Trophoblast cell (in vitro differentiated cells and primary cell): ENCODE data around the gene ZNF660.
"Not testable (repeated sequence)": the region's sequence is repeated elsewhere in the genome, so short reads cannot be mapped to it uniquely, and the experiment has no call there.

Experiments used
- DNase-seq, 2 donors: peaks; one replicate each; pipeline ENCODE4 v3.0.0-alpha.2; 2016
- H2AFZ ChIP-seq: 2 replicates; pipeline ENCODE4 v1.6.1; 2013; ENCODE audit warnings: low read length, moderate library complexity, mild to moderate bottlenecking; ENCODE audit not compliant: insufficient read depth, poor library complexity
- H2AK5ac ChIP-seq: 2 replicates; pipeline ENCODE4 v1.6.1; 2013; ENCODE audit warnings: mild to moderate bottlenecking, low read length
- H2BK120ac ChIP-seq: 2 replicates; pipeline ENCODE4 v1.6.1; 2013; ENCODE audit warnings: low read length, mild to moderate bottlenecking, moderate library complexity; ENCODE audit not compliant: insufficient read depth, poor library complexity
- H2BK12ac ChIP-seq: 2 replicates; pipeline ENCODE4 v1.6.1; 2013; ENCODE audit warnings: mild to moderate bottlenecking, low read length, moderate library complexity
- H2BK5ac ChIP-seq: 2 replicates; pipeline ENCODE4 v1.6.1; 2013; ENCODE audit warnings: low read length, low read depth, moderate library complexity, mild to moderate bottlenecking; ENCODE audit not compliant: poor library complexity
- H3K14ac ChIP-seq: 2 replicates; pipeline ENCODE4 v1.6.1; 2013; ENCODE audit warnings: mild to moderate bottlenecking, low read length
- H3K18ac ChIP-seq: 2 replicates; pipeline ENCODE4 v1.6.1; 2013; ENCODE audit warnings: mild to moderate bottlenecking, low read length
- H3K23ac ChIP-seq: 2 replicates; pipeline ENCODE4 v1.6.1; 2013; ENCODE audit warnings: low read length
- H3K27ac ChIP-seq: 2 replicates; pipeline ENCODE4 v1.5.1; 2013; ENCODE audit warnings: low read depth, mild to moderate bottlenecking, inconsistent platforms, low read length, moderate library complexity
- H3K27me3 ChIP-seq: 2 replicates; pipeline ENCODE4 v1.6.1; 2013; ENCODE audit warnings: inconsistent platforms, mild to moderate bottlenecking, low read length, moderate library complexity; ENCODE audit not compliant: insufficient read depth
- H3K36me3 ChIP-seq, 2 experiments: 1 replicate in 1 of 2; 2 replicates in 1 of 2; pipeline ENCODE4 v1.6.1; 2013; ENCODE audit warnings: low read length in 2 of 2, mild to moderate bottlenecking in 2 of 2, moderate library complexity in 1 of 2; ENCODE audit not compliant: insufficient read depth in 2 of 2, control insufficient read depth in 1 of 2
- H3K4ac ChIP-seq: 2 replicates; pipeline ENCODE4 v1.6.1; 2013; ENCODE audit warnings: low read depth, mild to moderate bottlenecking, low read length, moderate library complexity
- H3K4me1 ChIP-seq, 2 experiments: 1 replicate in 1 of 2; 2 replicates in 1 of 2; pipeline ENCODE4 v1.6.1; 2013; ENCODE audit warnings: low read length in 2 of 2, mild to moderate bottlenecking in 2 of 2, moderate library complexity in 1 of 2; ENCODE audit not compliant: insufficient read depth in 2 of 2, control insufficient read depth in 1 of 2
- H3K4me2 ChIP-seq: 2 replicates; pipeline ENCODE4 v1.6.1; 2013; ENCODE audit warnings: inconsistent platforms, mild to moderate bottlenecking, low read length, moderate library complexity
- H3K4me3 ChIP-seq: 2 replicates; pipeline ENCODE4 v1.5.1; 2013; ENCODE audit warnings: mild to moderate bottlenecking, low read depth, low read length, inconsistent platforms
- H3K79me1 ChIP-seq: one replicate; pipeline ENCODE4 v1.6.1; 2013; ENCODE audit warnings: low read length
- H3K79me2 ChIP-seq: 2 replicates; pipeline ENCODE4 v1.6.1; 2013; ENCODE audit warnings: low read length, mild to moderate bottlenecking; ENCODE audit not compliant: control insufficient read depth, insufficient read depth, poor library complexity
- H3K9ac ChIP-seq: 2 replicates; pipeline ENCODE4 v1.6.1; 2013; ENCODE audit warnings: mild to moderate bottlenecking, low read length
- H3K9me3 ChIP-seq: 2 replicates; pipeline ENCODE4 v1.6.1; 2013; ENCODE audit warnings: low read depth, mild to moderate bottlenecking, control low read depth, inconsistent platforms, low read length; ENCODE audit not compliant: insufficient read depth
- H4K12ac ChIP-seq: 2 replicates; pipeline ENCODE4 v1.6.1; 2013; ENCODE audit warnings: low read depth, mild to moderate bottlenecking, low read length, moderate library complexity
- H4K8ac ChIP-seq: 2 replicates; pipeline ENCODE4 v1.6.1; 2013; ENCODE audit warnings: low read depth, mild to moderate bottlenecking, low read length, moderate library complexity
- H4K91ac ChIP-seq: one replicate; pipeline ENCODE4 v1.6.1; 2013; ENCODE audit warnings: low read depth, mild to moderate bottlenecking, low read length, moderate library complexity
- WGBS: extraction: QIAGEN DNeasy Blood & Tissue Kit; methylation state at CpG from one replicate; pipeline ENCODE4 v1.1.7; 2013; ENCODE audit warnings: missing lambda C conversion rate; ENCODE audit not compliant: insufficient read length, insufficient coverage; ENCODE audit errors: extremely low coverage; 5-methylcytosine and 5-hydroxymethylcytosine counted together

Gene ZNF660

GRCh38 chr3:44568561-44568960 is 16.2 kb upstream of the ZNF660 start:
- Histone ChIP-seq H4K12ac (no peak overlapping the region), H3K27ac (no peak overlapping the region), H3K18ac (no peak overlapping the region), H3K9ac (no peak overlapping the region), H3K23ac (no peak overlapping the region), H3K27me3 (no peaks in the 10 kb centered on the region), H4K8ac (no peak overlapping the region), H3K4ac (no peak overlapping the region), H3K36me3 (peaks cover 8 to 28% of the 10 kb centered on the region in 2 experiments), H2AFZ (no peak overlapping the region), H3K79me1 (no peaks in the 10 kb centered on the region), H3K4me3 (no peak overlapping the region), H2BK5ac (no peak overlapping the region), H3K9me3 (peaks cover 13% of the 10 kb centered on the region), H4K91ac (no peak overlapping the region), H2BK12ac (no peak overlapping the region), H2AK5ac (no peak overlapping the region), H3K14ac (no peak overlapping the region), H3K79me2 (no peaks in the 10 kb centered on the region), H3K4me2 (no peak overlapping the region), H3K4me1 (no peaks in the 10 kb centered on the region), H2BK120ac (no peak overlapping the region)
- no peak for DNase-seq
- WGBS: no CpG with 5 or more reads among the region's 1 CpG

- no peak overlapping the region for H3K4me3 ChIP-seq
- no peaks in the 10 kb centered on the region for H3K79me2 ChIP-seq
- no peak overlapping the region for H4K91ac ChIP-seq
- no peak overlapping the region for H3K4me2 ChIP-seq
- no peak overlapping the region for H3K27ac ChIP-seq
- H3K36me3 ChIP-seq: peaks cover 6 to 24% of the 10 kb centered on the region in 2 experiments
- no peak overlapping the region for H2BK5ac ChIP-seq
- H3K4ac ChIP-seq: no peak overlapping the region
- H2BK12ac ChIP-seq: no peak overlapping the region
- no peak for DNase-seq
- no peak overlapping the region for H3K23ac ChIP-seq
- no peaks in the 10 kb centered on the region for H3K27me3 ChIP-seq
- H3K14ac ChIP-seq: no peak overlapping the region
- no peaks in the 10 kb centered on the region for H3K4me1 ChIP-seq
- peaks cover 13% of the 10 kb centered on the region for H3K9me3 ChIP-seq
- no peak overlapping the region for H3K9ac ChIP-seq
- H2BK120ac ChIP-seq: no peak overlapping the region
- no CpG with 5 or more reads among the region's 4 CpGs for WGBS
- no peak overlapping the region for H3K18ac ChIP-seq
- no peak overlapping the region for H2AK5ac ChIP-seq
- no peak overlapping the region for H4K12ac ChIP-seq
- H2AFZ ChIP-seq: no peak overlapping the region
- H3K79me1 ChIP-seq: no peaks in the 10 kb centered on the region
- H4K8ac ChIP-seq: no peak overlapping the region
Observed at GRCh38 chr3:44571024-44571423, 13.7 kb upstream of the ZNF660 start.

GRCh38 chr3:44576613-44577012 is 8.2 kb upstream of the ZNF660 start:
- no peaks in the 10 kb centered on the region for H3K79me1 ChIP-seq
- no peak overlapping the region for H2BK12ac ChIP-seq
- no peak overlapping the region for H3K27ac ChIP-seq
- H3K4ac ChIP-seq: no peak overlapping the region
- H4K91ac ChIP-seq: no peak overlapping the region
- no peak overlapping the region for H4K12ac ChIP-seq
- no peaks in the 10 kb centered on the region for H3K79me2 ChIP-seq
- no peak for DNase-seq
- H3K4me3 ChIP-seq: no peak overlapping the region
- H3K4me1 ChIP-seq: no peaks in the 10 kb centered on the region
- no peak overlapping the region for H3K14ac ChIP-seq
- H3K9ac ChIP-seq: no peak overlapping the region
- peaks cover 4 to 9% of the 10 kb centered on the region in 2 experiments for H3K36me3 ChIP-seq
- no peaks in the 10 kb centered on the region for H3K27me3 ChIP-seq
- H3K23ac ChIP-seq: no peak overlapping the region
- H2BK120ac ChIP-seq: no peak overlapping the region
- H4K8ac ChIP-seq: no peak overlapping the region
- H2BK5ac ChIP-seq: no peak overlapping the region
- H3K4me2 ChIP-seq: no peak overlapping the region
- no peak overlapping the region for H3K18ac ChIP-seq
- H2AK5ac ChIP-seq: no peak overlapping the region
- H3K9me3 ChIP-seq: peaks cover 9% of the 10 kb centered on the region
- no peak overlapping the region for H2AFZ ChIP-seq

- H2AK5ac ChIP-seq, H3K9me3 ChIP-seq, H4K12ac ChIP-seq, H3K9ac ChIP-seq, H3K4me2 ChIP-seq, H3K79me2 ChIP-seq, H3K27me3 ChIP-seq, H3K4me3 ChIP-seq, H3K79me1 ChIP-seq, H3K4ac ChIP-seq, H3K23ac ChIP-seq, H3K36me3 ChIP-seq, H4K91ac ChIP-seq, H2BK12ac ChIP-seq, H2BK5ac ChIP-seq, H4K8ac ChIP-seq, H3K4me1 ChIP-seq, H3K27ac ChIP-seq, H3K14ac ChIP-seq, H3K18ac ChIP-seq, DNase-seq, H2AFZ ChIP-seq, H2BK120ac ChIP-seq: not testable (repeated sequence)
- WGBS: no CpG with 5 or more reads among the region's 11 CpGs
Observed at GRCh38 chr3:44577354-44577952, 7.3 kb upstream of the ZNF660 start.
